Sigmoid colon (tissue), 7 donors: Measurements from ENCODE around the gene ZNF175. TPM values are rescaled to one million over a fixed set of nuclear protein-coding genes. Genes with fewer than 3 reads are reported as not detected.

Experiments
- DNase-seq: peaks from one replicate; pipeline ENCODE4 v3.0.0-alpha.2; 2019
- H3K27ac ChIP-seq, 4 donors: fragments of 200-600 bp; sonication (generic); one replicate each; pipeline ENCODE4 v1.5.1; 2016 to 2019; ENCODE audit warnings: mild to moderate bottlenecking in 1 of 4
- H3K27me3 ChIP-seq, 3 donors: fragments of 200-600 bp; sonication (generic); one replicate each; pipeline ENCODE4 v1.5.1; 2019; ENCODE audit warnings: mild to moderate bottlenecking in 1 of 3
- H3K36me3 ChIP-seq, 4 donors: fragments of 200-600 bp; sonication (generic); one replicate each; pipeline ENCODE4 v1.5.1; 2016 to 2019
- H3K4me1 ChIP-seq, 4 donors: fragments of 200-600 bp; sonication (generic); one replicate each; pipeline ENCODE4 v1.5.1; 2017 to 2019
- H3K4me3 ChIP-seq, 4 donors: fragments of 200-600 bp; sonication (generic); one replicate each; pipeline ENCODE4 v1.5.1; 2017 to 2019; ENCODE audit warnings: mild to moderate bottlenecking in 2 of 4, moderate library complexity in 1 of 4
- H3K9me3 ChIP-seq, 4 donors: fragments of 200-600 bp in 3 of 4; sonication (generic) in 3 of 4; one replicate each; pipeline versions ENCODE4 v1.5.1 to v1.6.1; 2013 to 2019
- EP300 ChIP-seq, 4 donors: sonication (generic); formaldehyde crosslinking; IDR thresholded peaks; one replicate each; pipeline ENCODE4 v1.6.1; 2017; ENCODE audit warnings: antibody characterized with exemption in 4 of 4
- POLR2A ChIP-seq, 2 donors: fragments of 450-650 bp; IDR thresholded peaks; one replicate each; pipeline ENCODE4 v1.6.1; 2016; ENCODE audit warnings: antibody characterized with exemption in 2 of 2, mild to moderate bottlenecking in 2 of 2, moderate library complexity in 2 of 2
- POLR2AphosphoS5 ChIP-seq, 4 donors: sonication (generic); formaldehyde crosslinking; IDR thresholded peaks; one replicate each; pipeline ENCODE4 v1.6.1; 2017; ENCODE audit warnings: antibody characterized with exemption in 4 of 4
- WGBS, 2 donors: extraction: QIAGEN DNeasy Blood & Tissue Kit; methylation state at CpG; one replicate each; pipeline ENCODE4 v1.1.7; 2013; 5-methylcytosine and 5-hydroxymethylcytosine counted together
- intact Hi-C: fragments of 100-400 bp; cut with DNase I; formaldehyde crosslinking; loops from one replicate; pipeline ENCODE4 v1.15.1; 2023
- polyA plus RNA-seq, 3 donors: library from polyadenylated mRNA; stranded (reverse); fragments of 200-250 nt; gene quantifications; one replicate each; pipeline ENCODE4 v1.2.3, GENCODE V29; 2013
- total RNA-seq, 4 donors: library from RNA; depleted of rRNA; stranded (reverse); fragments of >200 nt; gene quantifications; one replicate each; pipeline ENCODE4 v1.1.0, GENCODE V29; 2016
- TF ChIP-seq, protein P1 (sequence below), 4 experiments: fragments of 450-650 bp in 3 of 4; fragments of 200-600 bp in 1 of 4; IDR thresholded peaks; one replicate each; pipeline ENCODE4 v1.5.1; 2016 to 2019; ENCODE audit warnings: antibody characterized with exemption in 4 of 4, mild to moderate bottlenecking in 3 of 4, moderate library complexity in 2 of 4
- donor health status: healthy with polysubstance abuse.
- donor health status: Bipolar disorder and iron deficiency.
- donor health status: healthy.

The ZNF175 gene
- total and polyA plus RNA-seq, 7 donors = 1.4 to 5.8 (median 3.6) TPM

DNA sequence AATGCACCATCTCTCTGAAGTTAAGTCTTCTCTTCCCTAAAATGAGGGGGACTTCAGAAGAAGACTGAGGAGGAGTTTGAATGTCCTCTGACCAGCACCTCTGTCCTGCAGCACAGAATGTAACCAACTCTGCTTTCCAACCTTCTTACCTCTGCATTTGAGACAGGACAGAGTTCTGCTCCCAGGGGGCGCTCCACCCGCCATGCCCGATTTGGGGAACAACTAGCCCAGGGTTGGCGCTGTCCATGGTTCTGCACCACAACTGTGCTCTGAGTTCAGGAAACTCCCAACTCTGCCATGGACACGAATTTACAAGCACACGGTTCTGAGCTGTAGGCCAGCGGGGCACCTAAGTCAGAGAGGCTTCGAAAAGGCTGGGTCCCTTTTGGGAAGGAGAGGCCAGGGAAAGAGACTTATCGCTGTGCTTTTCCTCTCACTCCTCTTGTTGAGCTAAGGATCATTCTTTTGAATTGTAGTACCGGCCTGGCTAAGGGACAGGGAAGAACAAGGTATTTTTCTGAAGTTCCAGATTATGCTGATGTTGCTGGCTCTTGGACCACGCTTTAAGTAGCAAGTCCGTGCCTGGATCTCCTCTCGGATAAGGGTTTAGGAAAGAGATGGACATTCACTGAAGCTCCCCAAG is 37.0 kb downstream of the ZNF175 start:
- H3K9me3 ChIP-seq = peaks cover 0 to 5% (median 0%) of the 10 kb centered on the region in 4 donors
- 28 to 31% methylated on average over 13 of the region's 13 CpGs for WGBS, 2 donors
- H3K4me1 ChIP-seq = no peaks in the 10 kb centered on the region
- no peak overlapping the region for H3K4me3 ChIP-seq
- DNase-seq = no peak
- no peak overlapping the region for H3K27ac ChIP-seq
- TF ChIP-seq, protein P1, sequence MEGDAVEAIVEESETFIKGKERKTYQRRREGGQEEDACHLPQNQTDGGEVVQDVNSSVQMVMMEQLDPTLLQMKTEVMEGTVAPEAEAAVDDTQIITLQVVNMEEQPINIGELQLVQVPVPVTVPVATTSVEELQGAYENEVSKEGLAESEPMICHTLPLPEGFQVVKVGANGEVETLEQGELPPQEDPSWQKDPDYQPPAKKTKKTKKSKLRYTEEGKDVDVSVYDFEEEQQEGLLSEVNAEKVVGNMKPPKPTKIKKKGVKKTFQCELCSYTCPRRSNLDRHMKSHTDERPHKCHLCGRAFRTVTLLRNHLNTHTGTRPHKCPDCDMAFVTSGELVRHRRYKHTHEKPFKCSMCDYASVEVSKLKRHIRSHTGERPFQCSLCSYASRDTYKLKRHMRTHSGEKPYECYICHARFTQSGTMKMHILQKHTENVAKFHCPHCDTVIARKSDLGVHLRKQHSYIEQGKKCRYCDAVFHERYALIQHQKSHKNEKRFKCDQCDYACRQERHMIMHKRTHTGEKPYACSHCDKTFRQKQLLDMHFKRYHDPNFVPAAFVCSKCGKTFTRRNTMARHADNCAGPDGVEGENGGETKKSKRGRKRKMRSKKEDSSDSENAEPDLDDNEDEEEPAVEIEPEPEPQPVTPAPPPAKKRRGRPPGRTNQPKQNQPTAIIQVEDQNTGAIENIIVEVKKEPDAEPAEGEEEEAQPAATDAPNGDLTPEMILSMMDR (IDR thresholded peaks at IDR 0.05) = no peak
- TF ChIP-seq POLR2A (IDR thresholded peaks at IDR 0.05) = no peak
- TF ChIP-seq POLR2AphosphoS5 (IDR thresholded peaks at IDR 0.05) = no peak
- TF ChIP-seq EP300 (IDR thresholded peaks at IDR 0.05) = no peak
- intact Hi-C loops = no loop called here
- H3K36me3 ChIP-seq = no peaks in the 10 kb centered on the region
- H3K27me3 ChIP-seq = peaks cover 0 to 14% (median 0%) of the 10 kb centered on the region in 3 donors

DNA sequence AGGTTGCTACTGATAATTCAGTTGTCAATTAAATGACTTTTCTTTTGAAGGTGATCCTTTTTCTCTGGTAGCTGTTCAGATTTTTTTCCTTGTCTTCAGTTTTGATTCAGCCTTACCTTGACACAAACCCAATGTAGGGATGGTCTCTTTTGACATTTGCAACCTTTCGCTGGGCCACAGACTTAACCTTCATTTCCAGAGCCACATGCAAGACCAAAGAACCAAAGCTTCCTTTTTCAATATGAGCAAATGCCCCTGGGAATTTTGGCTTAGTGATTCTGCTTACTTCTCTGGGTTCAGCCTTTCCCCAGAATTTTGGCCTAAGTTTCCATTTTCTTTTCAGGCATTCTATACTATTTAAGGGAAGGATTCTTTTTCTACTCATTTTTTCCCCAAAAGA is 39.5 kb downstream of the ZNF175 start:
- intact Hi-C loops = no loop called here
- TF ChIP-seq POLR2AphosphoS5 (IDR thresholded peaks at IDR 0.05) = no peak
- no peak for TF ChIP-seq EP300 (IDR thresholded peaks at IDR 0.05)
- TF ChIP-seq, protein P1 (IDR thresholded peaks at IDR 0.05) = no peak
- no peak for TF ChIP-seq POLR2A (IDR thresholded peaks at IDR 0.05)
- no peak for DNase-seq
- WGBS, 2 donors = 87 to 89% methylated on average over 1 of the region's 1 CpG
- H3K9me3 ChIP-seq = peaks cover 0 to 6% (median 0%) of the 10 kb centered on the region in 4 donors
- H3K36me3 ChIP-seq = no peaks in the 10 kb centered on the region
- H3K27me3 ChIP-seq = peaks cover 0 to 38% (median 0%) of the 10 kb centered on the region in 3 donors
- no peak overlapping the region for H3K27ac ChIP-seq
- no peaks in the 10 kb centered on the region for H3K4me1 ChIP-seq
- H3K4me3 ChIP-seq = no peak overlapping the region

DNA sequence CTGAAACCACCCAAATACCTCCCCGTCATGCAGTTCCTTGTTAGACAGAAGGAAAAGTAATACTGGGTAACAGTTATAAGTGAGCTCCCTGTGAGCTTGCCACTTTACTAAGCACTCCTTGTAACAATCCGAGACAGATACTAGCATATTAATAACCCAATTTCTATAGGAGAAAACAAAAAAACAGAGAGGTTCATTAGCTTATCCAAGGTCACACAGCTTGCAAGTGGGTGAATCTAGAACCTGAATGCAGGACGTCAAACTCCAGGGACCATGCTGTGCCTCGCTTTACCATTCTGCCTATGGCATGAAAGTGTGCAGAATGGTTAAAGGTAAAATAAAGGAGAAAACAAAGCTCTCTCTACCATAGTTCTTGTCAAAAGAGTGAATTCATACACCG is 43.7 kb downstream of the ZNF175 start:
- Histone ChIP-seq H3K4me3 (no peak overlapping the region), H3K27ac (no peak overlapping the region), H3K36me3 (no peaks in the 10 kb centered on the region), H3K9me3 (peaks cover 0 to 6% (median 0%) of the 10 kb centered on the region in 4 donors), H3K27me3 (peaks cover 0 to 44% (median 0%) of the 10 kb centered on the region in 3 donors), H3K4me1 (no peaks in the 10 kb centered on the region)
- no peak for DNase-seq
- intact Hi-C loops = no loop called here
- WGBS, 2 donors = 64 to 67% methylated on average over 5 of the region's 5 CpGs
- TF ChIP-seq, protein P1 (IDR thresholded peaks at IDR 0.05) = no peak

DNA sequence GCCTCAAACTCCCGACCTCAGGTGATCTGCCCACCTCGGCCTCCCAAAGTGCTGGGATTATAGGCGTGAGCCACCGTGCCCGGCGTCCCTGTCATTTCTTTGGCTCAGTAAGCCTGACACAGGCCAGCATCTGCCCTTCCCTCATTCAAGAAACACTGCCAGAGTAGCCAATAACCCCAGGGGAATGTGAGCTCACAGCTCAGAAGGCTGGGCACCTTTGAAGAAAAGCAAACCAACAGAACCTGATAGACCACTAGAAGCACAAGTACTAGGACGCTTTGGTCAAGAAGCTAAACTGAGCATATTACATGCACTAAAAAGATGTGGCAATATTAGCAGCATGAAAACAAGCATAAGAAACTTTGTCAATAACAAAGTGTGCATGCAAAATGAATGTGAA is 44.9 kb downstream of the ZNF175 start:
- Histone ChIP-seq H3K36me3 (no peaks in the 10 kb centered on the region), H3K27me3 (peaks cover 0 to 44% (median 0%) of the 10 kb centered on the region in 3 donors)
- WGBS, 2 donors = 86 to 88% methylated on average over 7 of the region's 7 CpGs

More for the DNA sequence above, 44.9 kb downstream of the ZNF175 start:
- Histone ChIP-seq H3K4me3 (no peak overlapping the region), H3K4me1 (no peaks in the 10 kb centered on the region), H3K27ac (no peak overlapping the region), H3K9me3 (peaks cover 0 to 6% (median 0%) of the 10 kb centered on the region in 4 donors)
- TF ChIP-seq POLR2AphosphoS5 (IDR thresholded peaks at IDR 0.05) (no peak), EP300 (IDR thresholded peaks at IDR 0.05) (no peak), POLR2A (IDR thresholded peaks at IDR 0.05) (no peak)
- TF ChIP-seq, protein P1 (IDR thresholded peaks at IDR 0.05) = no peak
- intact Hi-C loops = no loop called here
- DNase-seq = no peak
